D721Med (cell line): ENCODE results near the gene ZNF584.
"Not testable (repeated sequence)": the region's sequence is repeated elsewhere in the genome, so short reads cannot be mapped to it uniquely, and the experiment has no call there.

Source experiments
- DNase-seq: peaks from one replicate; pipeline ENCODE4 v3.0.0; 2011; ENCODE audit warnings: low spot score; ENCODE audit not compliant: insufficient read length
- FAIRE-seq: peaks from 2 replicates; lab custom pipeline; 2011; peaks lifted over from hg19 to GRCh38; lab: Jason Lieb, UNC
- TF ChIP-seq, protein P1 (sequence below): IDR thresholded peaks from 2 replicates; pipeline ENCODE4 v1.5.1; 2012; ENCODE audit warnings: mild to moderate bottlenecking, control low read depth; ENCODE audit not compliant: insufficient read depth; ENCODE audit errors: missing control alignments

ZNF584 gene

DNA sequence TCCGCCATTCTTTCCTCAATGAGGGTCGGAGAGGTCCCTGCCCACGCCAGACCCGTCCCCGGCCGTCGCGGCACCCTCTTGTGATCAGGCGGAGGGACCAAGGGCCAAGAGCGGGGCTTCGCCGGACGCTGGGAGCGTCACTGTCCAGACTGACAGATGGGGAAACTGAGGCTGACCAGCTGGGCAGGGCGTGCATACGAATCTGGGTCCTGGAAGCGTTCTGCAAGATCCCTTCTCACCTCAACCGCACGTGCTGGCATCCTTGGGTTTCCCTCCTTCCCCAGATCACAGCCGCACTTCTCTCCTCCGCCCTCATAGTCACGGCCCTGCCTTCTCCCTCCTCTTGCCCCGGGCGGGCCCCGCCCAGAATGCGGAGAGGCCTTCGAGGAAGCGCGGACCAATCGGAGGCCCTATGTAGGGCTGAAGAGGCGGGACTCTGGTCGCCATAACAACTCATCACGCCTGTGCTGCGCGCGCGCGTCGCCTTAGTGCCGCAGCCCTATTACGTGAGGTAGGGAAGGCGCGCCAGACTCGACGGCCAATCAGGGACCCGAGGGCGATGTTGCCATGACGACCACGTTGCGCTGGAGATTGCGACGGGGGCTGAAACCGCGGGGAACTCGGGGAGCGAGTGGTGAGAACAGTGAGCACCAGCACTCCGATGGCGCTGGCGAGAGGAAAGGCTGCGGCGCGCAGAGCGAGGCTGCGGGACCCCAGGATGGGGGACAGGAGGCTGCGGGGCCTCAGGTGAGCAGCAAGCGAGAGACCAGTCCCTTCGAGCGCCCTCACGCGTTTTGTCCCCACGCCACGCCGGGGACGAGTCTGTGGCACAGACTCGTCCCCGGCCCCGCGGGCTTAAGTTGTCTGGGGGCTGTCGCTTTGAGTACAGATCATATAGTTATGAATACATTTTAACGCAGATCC lies 7.3 kb upstream of the ZNF584 start:
- FAIRE-seq: no peak
- TF ChIP-seq, protein P1, sequence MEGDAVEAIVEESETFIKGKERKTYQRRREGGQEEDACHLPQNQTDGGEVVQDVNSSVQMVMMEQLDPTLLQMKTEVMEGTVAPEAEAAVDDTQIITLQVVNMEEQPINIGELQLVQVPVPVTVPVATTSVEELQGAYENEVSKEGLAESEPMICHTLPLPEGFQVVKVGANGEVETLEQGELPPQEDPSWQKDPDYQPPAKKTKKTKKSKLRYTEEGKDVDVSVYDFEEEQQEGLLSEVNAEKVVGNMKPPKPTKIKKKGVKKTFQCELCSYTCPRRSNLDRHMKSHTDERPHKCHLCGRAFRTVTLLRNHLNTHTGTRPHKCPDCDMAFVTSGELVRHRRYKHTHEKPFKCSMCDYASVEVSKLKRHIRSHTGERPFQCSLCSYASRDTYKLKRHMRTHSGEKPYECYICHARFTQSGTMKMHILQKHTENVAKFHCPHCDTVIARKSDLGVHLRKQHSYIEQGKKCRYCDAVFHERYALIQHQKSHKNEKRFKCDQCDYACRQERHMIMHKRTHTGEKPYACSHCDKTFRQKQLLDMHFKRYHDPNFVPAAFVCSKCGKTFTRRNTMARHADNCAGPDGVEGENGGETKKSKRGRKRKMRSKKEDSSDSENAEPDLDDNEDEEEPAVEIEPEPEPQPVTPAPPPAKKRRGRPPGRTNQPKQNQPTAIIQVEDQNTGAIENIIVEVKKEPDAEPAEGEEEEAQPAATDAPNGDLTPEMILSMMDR: no peak
- DNase-seq: peak; percentile 84

DNA sequence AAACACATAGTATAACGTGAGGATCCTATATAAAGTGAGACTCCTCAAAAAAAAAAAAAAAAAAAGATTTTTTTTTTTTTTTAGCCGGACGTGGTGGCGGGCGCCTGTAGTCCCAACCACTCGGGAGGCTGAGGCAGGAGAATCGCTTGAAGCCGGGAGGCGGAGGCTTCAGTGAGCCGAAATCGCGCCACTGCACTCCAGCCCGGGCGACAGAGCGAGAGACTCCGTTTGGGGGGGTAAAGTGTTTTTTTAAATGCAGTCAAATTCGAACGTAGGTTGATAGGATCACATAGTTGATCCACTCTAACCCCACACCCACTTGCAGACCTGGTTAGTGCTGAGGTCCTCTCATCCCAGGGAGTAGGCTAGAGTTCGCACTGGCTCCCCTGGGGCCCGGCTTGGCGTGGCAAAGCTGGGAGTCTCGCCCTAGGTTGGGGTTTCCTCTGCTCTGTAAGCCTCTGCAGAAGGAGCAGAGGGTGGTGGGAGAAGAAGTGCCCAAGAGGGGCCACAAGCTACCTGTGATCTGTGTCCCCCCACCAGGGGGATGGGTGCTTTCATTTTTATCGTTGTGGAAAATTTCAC lies 6.5 kb upstream of the ZNF584 start:
- FAIRE-seq (no peak), DNase-seq (no peak)
- TF ChIP-seq, protein P1: no peak

DNA sequence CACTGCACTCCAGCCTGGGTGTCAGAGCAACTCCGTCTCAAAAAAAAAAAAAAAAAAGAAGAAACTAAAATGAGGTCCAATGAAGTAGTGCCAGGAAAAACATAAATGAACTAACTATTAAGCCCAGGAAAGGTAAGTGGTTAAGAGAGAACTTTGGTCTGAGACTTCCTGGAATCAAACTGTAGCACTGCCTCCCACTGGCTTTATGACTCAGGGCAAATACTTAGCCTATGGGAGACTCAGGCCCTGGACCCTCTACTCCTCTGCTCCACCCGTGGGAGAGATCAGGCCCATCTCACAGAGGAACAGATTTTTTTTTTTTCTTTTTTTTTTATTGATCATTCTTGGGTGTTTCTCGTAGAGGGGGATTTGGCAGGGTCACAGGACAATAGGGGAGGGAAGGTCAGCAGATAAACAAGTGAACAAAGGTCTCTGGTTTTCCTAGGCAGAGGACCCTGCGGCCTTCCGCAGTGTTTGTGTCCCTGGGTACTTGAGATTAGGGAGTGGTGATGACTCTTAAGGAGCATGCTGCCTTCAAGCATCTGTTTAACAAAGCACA lies 4.5 kb upstream of the ZNF584 start:
- DNase-seq, FAIRE-seq: not testable (repeated sequence)

DNA sequence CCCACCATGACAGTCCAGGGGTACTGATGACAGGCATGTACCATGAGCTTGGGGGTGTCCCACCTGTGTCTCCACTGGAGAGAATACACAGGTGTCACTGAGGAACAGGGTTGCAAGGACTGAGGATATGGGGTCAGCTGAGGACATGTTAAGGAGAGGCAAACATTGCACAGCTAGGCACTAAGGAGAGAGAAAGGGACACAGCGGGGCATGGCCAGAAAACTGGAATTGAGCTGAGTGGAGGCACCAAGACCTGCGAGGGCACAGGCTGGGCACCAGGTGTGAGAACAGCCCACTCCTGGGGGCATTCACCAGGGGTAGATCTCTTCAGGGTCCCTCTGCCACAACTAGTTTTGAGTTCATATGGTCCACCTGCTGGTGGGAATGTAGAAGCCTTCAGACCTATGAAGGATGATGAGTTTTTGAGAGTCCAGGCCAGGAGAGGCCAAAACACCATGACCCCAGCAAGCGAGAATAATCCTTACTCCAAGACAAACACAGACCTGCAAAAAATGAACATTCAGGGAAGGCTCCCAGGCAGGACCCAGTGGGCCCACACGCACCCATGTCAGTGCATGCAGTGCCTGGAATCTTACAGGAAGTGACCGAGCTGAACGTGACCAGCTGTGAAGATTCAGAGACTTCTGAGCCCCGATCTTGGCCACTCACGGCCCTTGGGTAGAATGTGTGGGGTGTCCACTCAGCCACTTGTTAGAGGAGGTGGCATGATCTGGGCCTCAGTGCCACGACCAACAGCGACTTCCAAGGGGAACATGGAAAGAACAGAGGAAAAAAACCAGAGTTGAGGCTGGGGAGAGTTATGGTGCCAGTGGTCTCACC lies 1.4 kb upstream of the ZNF584 start:
- FAIRE-seq (no peak), DNase-seq (no peak)
- TF ChIP-seq, protein P1: peak; percentile 15

DNA sequence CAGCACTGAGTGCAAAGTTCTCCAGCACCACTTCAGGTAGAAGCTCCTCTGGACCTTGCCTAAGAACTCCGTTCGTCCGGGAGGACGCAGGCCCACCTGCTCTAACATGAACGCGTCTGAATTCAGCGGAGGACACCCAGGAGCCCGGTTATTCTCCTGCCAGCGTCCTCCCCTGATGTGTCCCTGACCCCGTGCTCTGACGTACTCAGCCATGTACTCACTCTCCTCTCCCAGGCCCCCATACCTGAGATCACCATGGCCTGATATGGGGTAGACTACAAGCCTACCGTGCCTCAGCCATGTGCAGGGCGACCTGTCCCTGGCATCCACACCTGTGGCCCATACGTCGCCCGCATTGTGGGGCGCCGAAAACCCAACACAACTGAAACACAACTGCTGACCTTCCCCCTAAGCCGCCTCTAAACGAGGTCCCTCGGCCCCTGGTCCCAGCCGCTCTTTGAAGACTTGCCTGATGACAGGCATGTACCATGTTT lies 744 bp upstream of the ZNF584 start:
- DNase-seq: no peak
- no peak for FAIRE-seq
- TF ChIP-seq, protein P1: no peak

DNA sequence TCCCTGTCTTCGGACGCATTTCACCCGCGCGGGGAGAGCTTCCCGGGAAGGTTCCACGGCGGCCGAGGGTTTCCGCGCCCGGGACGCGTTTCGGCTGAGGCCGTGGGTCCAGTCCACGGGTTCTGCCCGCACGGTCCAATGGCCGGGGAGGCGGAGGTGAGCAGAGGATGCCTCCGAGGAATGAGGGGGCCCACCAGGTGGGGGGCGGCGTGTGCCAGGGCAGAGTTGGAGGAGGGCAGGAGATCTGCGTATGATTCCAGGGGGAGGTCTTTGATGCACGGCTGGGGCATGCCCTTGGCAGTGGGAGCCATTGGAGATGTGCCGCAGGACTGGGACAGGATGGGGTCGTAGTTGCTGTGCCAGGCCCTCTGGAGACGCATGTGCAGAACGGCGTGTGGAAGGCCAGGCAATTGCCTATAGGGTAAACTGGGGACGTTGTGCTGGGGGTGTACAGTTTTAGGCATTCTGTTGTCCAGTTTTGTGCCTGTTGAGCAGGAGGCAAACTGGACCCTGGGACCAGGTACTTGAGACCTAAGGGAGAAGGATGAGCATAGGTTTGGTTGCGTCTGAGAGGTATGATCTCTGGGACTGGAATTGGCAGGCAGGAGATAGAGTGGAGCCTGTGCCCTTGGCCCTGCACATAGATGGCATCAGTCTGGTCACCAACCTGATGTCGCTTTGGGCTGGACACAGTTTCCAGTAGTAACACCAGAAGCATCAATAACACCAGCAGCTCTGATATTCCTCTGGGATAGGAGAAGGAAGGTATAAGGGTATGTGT lies 751 bp downstream of the ZNF584 start:
- TF ChIP-seq, protein P1: no peak
- DNase-seq: no peak
- FAIRE-seq: no peak
